GM12878 (cell line): ENCODE results near the gene MORC3. TPM values are rescaled to one million over a fixed set of nuclear protein-coding genes. Genes with fewer than 3 reads are reported as not detected.
A peak's percentile ranks its signal among the peaks of the same experiment; 100 is the strongest.

Experiments
- ATAC-seq: fragments of 200-7000 bp; cut with Tn5 transposase; 3 replicates; pipeline ENCODE4 v1.9.1; 2020; ENCODE audit warnings: mild to moderate bottlenecking, moderate library complexity
- BruUV-seq: library from RNA; stranded (reverse); fragments of 400-500 nt; replicated peaks from 2 replicates; lab custom pipeline; 2021; lab: Mats Ljungman, UMichigan
- CTCF ChIA-PET: fragments of 300-600 bp; sonication (Branson Sonifier 250); formaldehyde crosslinking; extraction: SDS; loops from one replicate; lab custom pipeline; 2021; ENCODE audit warnings: inconsistent platforms; lab: Yijun Ruan, JAX
- POLR2A ChIA-PET: fragments of 350-600 bp; formaldehyde crosslinking; extraction: SDS; loops from one replicate; lab custom pipeline; 2021; ENCODE audit warnings: inconsistent platforms; lab: Charles Lee
- RAD21 ChIA-PET: fragments of 300-600 bp; sonication (Branson Sonifier 250); formaldehyde crosslinking; loops from one replicate; lab custom pipeline; 2023; ENCODE audit warnings: antibody characterized with exemption; ENCODE audit not compliant: unreplicated experiment; lab: Charles Lee
- SMC1A ChIA-PET: fragments of 300-600 bp; sonication (Branson Sonifier 250); formaldehyde crosslinking; loops from one replicate; lab custom pipeline; 2023; ENCODE audit not compliant: unreplicated experiment, uncharacterized antibody; lab: Charles Lee
- DNase-seq: peaks from one replicate; pipeline ENCODE4 v3.0.0-alpha.2; 2011; ENCODE audit warnings: low read depth, low spot score
- FAIRE-seq: peaks from 3 replicates; lab custom pipeline; 2011; peaks lifted over from hg19 to GRCh38; lab: Jason Lieb, UNC
- H2AFZ ChIP-seq: 2 replicates; pipeline ENCODE4 v1.6.0; 2011; ENCODE audit warnings: low read depth, low read length, control low read depth; ENCODE audit not compliant: control insufficient read depth
- H3K27ac ChIP-seq: 2 replicates; pipeline ENCODE4 v1.5.1; 2011; ENCODE audit warnings: control low read depth; ENCODE audit not compliant: control insufficient read depth, insufficient read depth
- H3K27me3 ChIP-seq, 2 experiments: replicated peaks in 1 of 2; 2 replicates each; pipeline versions ENCODE4 v1.6.0 to v1.6.1; 2011; ENCODE audit warnings: low read length in 1 of 2; ENCODE audit not compliant: control insufficient read depth in 2 of 2, insufficient read depth in 2 of 2
- H3K36me3 ChIP-seq, 2 experiments: 2 replicates each; pipeline ENCODE4 v1.5.1; 2011; ENCODE audit warnings: low read length in 1 of 2; ENCODE audit not compliant: control insufficient read depth in 2 of 2, insufficient read depth in 2 of 2
- H3K4me1 ChIP-seq: 2 replicates; pipeline ENCODE4 v1.6.1; 2011; ENCODE audit warnings: mild to moderate bottlenecking, low read length, moderate library complexity, mixed read lengths; ENCODE audit not compliant: control insufficient read depth, insufficient read depth
- H3K4me2 ChIP-seq: 2 replicates; pipeline ENCODE4 v1.6.0; 2011; ENCODE audit warnings: control low read depth; ENCODE audit not compliant: control insufficient read depth, insufficient read depth
- H3K4me3 ChIP-seq: fragments of 200-600 bp; sonication (generic); 2 replicates; pipeline ENCODE4 v1.5.1; 2016
- H3K79me2 ChIP-seq: 2 replicates; pipeline ENCODE4 v1.6.0; 2011; ENCODE audit warnings: low read length; ENCODE audit not compliant: control insufficient read depth, insufficient read depth
- H3K9ac ChIP-seq: 2 replicates; pipeline ENCODE4 v1.8.0; 2011; ENCODE audit warnings: low read length, control low read depth, mixed read lengths; ENCODE audit not compliant: control insufficient read depth, insufficient read depth
- H3K9me3 ChIP-seq: replicated peaks from 3 replicates; pipeline ENCODE4 v1.5.1; 2011; ENCODE audit warnings: mild to moderate bottlenecking, low read length; ENCODE audit not compliant: control insufficient read depth, insufficient read depth
- H4K20me1 ChIP-seq: 2 replicates; pipeline ENCODE4 v1.6.0; 2011; ENCODE audit not compliant: control insufficient read depth, insufficient read depth
- JUNB ChIP-seq: IDR thresholded peaks from 2 replicates; pipeline ENCODE4 v1.6.1; 2016; ENCODE audit warnings: antibody characterized with exemption, mild to moderate bottlenecking
- KDM1A ChIP-seq: fragments of 200-600 bp; sonication (generic); IDR thresholded peaks from 2 replicates; pipeline ENCODE4 v1.6.1; 2016; ENCODE audit warnings: borderline replicate concordance
- RUNX3 ChIP-seq: IDR thresholded peaks from 2 replicates; pipeline ENCODE4 v1.6.1; 2012; ENCODE audit warnings: low read length, inconsistent platforms
- STAT3 ChIP-seq: IDR thresholded peaks from 2 replicates; pipeline ENCODE4 v1.6.1; 2011; ENCODE audit warnings: low read depth, low read length, improper control_type of control experiment
- ZBTB40 ChIP-seq: fragments of 450-650 bp; IDR thresholded peaks from 2 replicates; pipeline ENCODE4 v1.6.1; 2016; ENCODE audit warnings: mild to moderate bottlenecking, moderate library complexity, borderline replicate concordance
- WGBS: methylation state at CpG from one replicate; pipeline ENCODE4 v1.1.6; 2016; ENCODE audit warnings: low lambda C conversion rate; ENCODE audit not compliant: insufficient replicate concordance, insufficient coverage; ENCODE audit errors: missing lambda C conversion rate; 5-methylcytosine and 5-hydroxymethylcytosine counted together
- in situ Hi-C: fragments of 300-500 bp; cut with MboI; formaldehyde crosslinking; loops from 9 replicates; pipeline ENCODE4 v1.14.3; 2018; ENCODE audit warnings: mixed read lengths
- intact Hi-C: fragments of 100-400 bp; cut with micrococcal nuclease; formaldehyde crosslinking; loops from one replicate; pipeline ENCODE4 v1.14.2; 2022; ENCODE audit not compliant: unreplicated experiment
- polyA plus RNA-seq, 11 experiments: library from polyadenylated mRNA; depleted of rRNA in 4 of 11; unstranded in 6 of 11; stranded (reverse) in 5 of 11; fragments of >200 nt; fragmentation: Nextera tagmentation in 4 of 11; fragmentation: Illumina TruSeq in 1 of 11; extraction: Ambion mirVana in 4 of 11; extraction: Trizol in 1 of 11; gene quantifications; 1 replicate in 1 of 11; 2 replicates in 10 of 11; pipeline versions ENCODE4 v1.2.1 to v1.2.3, GENCODE V29; 2011 to 2016; ENCODE audit warnings: inconsistent platforms in 2 of 11, missing spikeins in 2 of 11, low read depth in 1 of 11
- total RNA-seq, 4 experiments: library from RNA; depleted of rRNA in 3 of 4; stranded (reverse); fragments of >200 nt in 3 of 4; fragmentation: Illumina TruSeq in 1 of 4; extraction: Trizol in 1 of 4; gene quantifications; 2 replicates each; pipeline versions ENCODE4 v1.2.1 to v1.2.3, GENCODE V29; 2013 to 2021

MORC3 gene
- total and polyA plus RNA-seq, 10 of the 15 experiments (the other 5 are each of a cell fraction or from before 2014, with no cell fraction given), result 5.5 to 29.9 (median 16.3) TPM

GRCh38 chr21:36359185-36359584 is 39.2 kb downstream of the MORC3 start:
- Histone ChIP-seq H3K4me3 (no peak overlapping the region), H4K20me1 (no peaks in the 10 kb centered on the region), H3K36me3 (peaks cover 6 to 31% of the 10 kb centered on the region in 2 experiments; a peak in 3 of 4 replicates), H3K9me3 (no peaks in the 10 kb centered on the region), H2AFZ (no peak overlapping the region), H3K9ac (no peak overlapping the region), H3K4me1 (no peaks in the 10 kb centered on the region), H3K79me2 (no peaks in the 10 kb centered on the region), H3K27me3 (no peaks in the 10 kb centered on the region), H3K4me2 (no peak overlapping the region), H3K27ac (no peak overlapping the region)
- SMC1A ChIA-PET, result interaction anchor here (1.1 kb wide), 1 partner anchor 139 kb away, joined by 3 read pairs; no protein-coding TSS in a partner anchor
- FAIRE-seq, result no peak
- in situ Hi-C loops (no loop called here), intact Hi-C loops (no loop called here)
- CTCF ChIA-PET, result interaction anchor here (0.6 kb wide), 1 partner anchor 491 kb away, joined by 3 read pairs; no protein-coding TSS in a partner anchor
- ATAC-seq, result no peak
- POLR2A ChIA-PET, result interaction anchor here (0.6 to 0.7 kb wide), 2 partner anchors 40 to 70 kb away, joined by 6 read pairs; no protein-coding TSS in a partner anchor
- TF ChIP-seq STAT3 (no peak), KDM1A (no peak)
- RAD21 ChIA-PET, result interaction anchor here (0.7 kb wide), 2 partner anchors 43 to 191 kb away, joined by 3 to 4 read pairs; no protein-coding TSS in a partner anchor
- WGBS, result 98% methylated on average over 2 of the region's 2 CpGs
- BruUV-seq, result no TSS peak
- no peak for DNase-seq

GRCh38 chr21:36369064-36369685 is 49.2 kb downstream of the MORC3 start:
- no peak overlapping the region for H3K27ac ChIP-seq
- no peak overlapping the region for H2AFZ ChIP-seq
- DNase-seq (no peak), FAIRE-seq (peak; percentile 59), ATAC-seq (no peak; the same call in 2 of the 3 replicates)
- BruUV-seq, result TSS peak; percentile 47
- no peak overlapping the region for H3K4me3 ChIP-seq
- CTCF ChIA-PET, result interaction anchor here (0.9 to 1.4 kb wide), 2 partner anchors 9 to 228 kb away, joined by 3 to 5 read pairs; no protein-coding TSS in a partner anchor
- no peaks in the 10 kb centered on the region for H3K9me3 ChIP-seq
- H3K36me3 ChIP-seq, result peaks cover 9 to 38% of the 10 kb centered on the region in 2 experiments
- TF ChIP-seq JUNB (peak; percentile 30; the same call in 1 of the 2 replicates), ZBTB40 (no peak), RUNX3 (peak; percentile 39; the same call in 1 of the 2 replicates)
- H4K20me1 ChIP-seq, result no peaks in the 10 kb centered on the region
- intact Hi-C loops, result no loop called here
- H3K79me2 ChIP-seq, result no peaks in the 10 kb centered on the region
- RAD21 ChIA-PET, result no interaction called here
- H3K4me2 ChIP-seq, result 0 out of 2 replicates have a peak overlapping the region, but pooled peaks have one; percentile 11
- POLR2A ChIA-PET, result no interaction called here
- 14% methylated on average over 7 of the region's 7 CpGs for WGBS
- SMC1A ChIA-PET, result interaction anchor here (1.7 kb wide), 1 partner anchor 48 kb away, joined by 5 read pairs; no protein-coding TSS in a partner anchor
- in situ Hi-C loops, result no loop called here
- H3K4me1 ChIP-seq, result no peaks in the 10 kb centered on the region
- H3K27me3 ChIP-seq, result no peaks in the 10 kb centered on the region
- no peak overlapping the region for H3K9ac ChIP-seq
